ENCODE measurements around the gene SIL1.
"Not testable (repeated sequence)": the region's sequence is repeated elsewhere in the genome, so short reads cannot be mapped to it uniquely, and the experiment has no call there.

SIL1 gene

DNA sequence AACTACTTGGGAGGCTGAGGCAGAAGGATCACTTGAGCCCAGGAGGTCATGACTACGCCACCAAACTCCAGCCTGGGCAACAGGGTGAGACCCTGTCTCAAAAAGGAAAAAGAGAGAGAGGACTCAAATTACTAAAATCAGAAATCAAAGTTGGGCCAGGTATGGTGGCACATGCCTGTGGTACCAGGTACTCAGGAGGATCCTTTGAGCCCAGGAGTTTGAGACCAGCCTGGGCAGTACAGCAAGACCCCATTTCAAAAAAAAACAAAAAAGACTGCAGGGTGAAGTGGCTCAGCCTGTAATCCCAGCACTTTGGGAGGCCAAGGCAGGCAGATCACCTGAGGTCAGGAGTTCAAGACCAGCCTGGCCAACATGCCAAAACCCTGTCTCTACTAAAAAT lies 23.8 kb downstream of the SIL1 start:
- DNase-seq (ENCODE audit: low spot score): not testable (repeated sequence)

DNA sequence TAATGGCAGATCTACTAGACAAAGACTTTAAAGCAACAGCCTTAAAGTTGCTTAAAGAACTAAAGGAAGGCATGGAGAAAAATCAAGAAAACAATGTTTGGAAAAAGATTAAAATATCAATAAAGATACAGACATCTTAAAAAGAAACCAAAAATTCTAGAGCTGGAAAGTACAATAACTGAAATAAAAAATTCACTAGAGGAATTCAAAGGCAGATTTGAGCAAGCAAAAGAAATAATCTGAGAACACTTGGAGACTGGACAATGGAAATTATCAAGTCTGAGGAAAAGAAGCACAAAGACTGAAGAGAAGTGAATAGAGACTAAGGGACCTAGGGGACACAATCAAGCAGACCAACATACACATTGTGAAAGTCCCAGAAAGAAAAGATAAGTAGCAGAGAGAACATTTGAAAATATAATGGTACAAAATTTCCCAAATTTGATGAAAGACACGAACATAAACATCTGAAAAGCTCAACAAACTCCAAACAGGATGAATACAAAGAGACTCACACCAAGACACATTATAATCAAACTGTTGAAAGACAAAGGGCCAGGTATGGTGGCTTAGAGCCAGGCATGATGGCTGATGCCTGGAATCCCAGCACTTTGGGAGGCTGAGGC lies 26.3 kb downstream of the SIL1 start:
- no peak for DNase-seq (ENCODE audit: low spot score)

DNA sequence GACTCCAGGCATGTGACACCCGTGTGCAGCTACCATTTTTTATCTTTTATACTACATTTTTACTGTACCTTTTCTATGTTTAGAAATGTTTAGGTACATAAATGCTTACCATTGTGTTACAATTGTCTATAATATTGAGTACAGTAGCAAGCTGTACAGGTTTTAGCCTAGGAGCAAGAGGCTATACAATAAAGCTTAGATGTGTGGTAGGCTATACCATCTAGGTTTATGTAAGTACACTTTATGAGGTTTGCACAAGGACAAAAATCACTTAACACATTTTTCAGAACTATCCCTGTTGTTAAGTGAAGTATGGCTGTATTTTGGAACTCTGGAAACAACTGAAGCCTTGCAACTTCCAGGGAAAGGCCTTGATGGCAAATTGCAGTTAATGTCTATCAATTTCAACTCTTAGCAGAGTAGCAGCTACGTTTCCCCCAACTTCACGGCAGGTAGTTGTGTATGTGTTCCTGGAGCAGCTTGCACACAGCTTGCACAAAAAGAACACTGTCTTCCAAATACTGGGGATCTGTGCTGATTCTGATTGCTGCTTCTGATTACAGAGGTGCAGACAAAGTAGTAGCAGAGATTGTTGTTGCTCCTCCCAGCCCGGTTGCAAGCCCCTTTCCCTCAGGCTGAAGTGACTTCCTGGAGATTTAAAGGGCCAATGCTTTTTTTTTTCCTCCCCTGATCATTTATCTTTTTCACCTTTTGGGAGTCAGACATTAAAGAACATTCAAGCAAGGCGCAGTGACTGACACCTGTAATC lies 30.0 kb downstream of the SIL1 start:
- no peak for DNase-seq (ENCODE audit: low spot score)

DNA sequence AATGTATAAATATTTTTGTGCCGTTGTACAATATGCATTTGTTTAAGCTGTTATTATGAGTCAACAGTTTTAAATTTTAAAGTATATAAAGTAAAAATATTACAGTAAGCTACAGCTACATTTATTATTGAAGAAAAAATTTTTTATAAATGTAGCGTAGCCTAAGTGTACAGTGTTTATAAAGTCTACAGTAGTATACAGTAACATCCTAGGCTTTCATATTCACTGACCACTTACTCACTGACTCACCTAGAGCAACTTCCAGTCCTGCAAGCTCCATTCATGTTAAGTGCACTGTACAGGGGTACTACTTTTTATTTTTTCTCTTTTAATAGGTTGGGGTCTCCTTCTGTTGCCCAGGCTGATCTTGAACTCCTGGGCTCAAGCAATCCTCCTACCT lies 30.6 kb downstream of the SIL1 start:
- no peak for DNase-seq (ENCODE audit: low spot score)

DNA sequence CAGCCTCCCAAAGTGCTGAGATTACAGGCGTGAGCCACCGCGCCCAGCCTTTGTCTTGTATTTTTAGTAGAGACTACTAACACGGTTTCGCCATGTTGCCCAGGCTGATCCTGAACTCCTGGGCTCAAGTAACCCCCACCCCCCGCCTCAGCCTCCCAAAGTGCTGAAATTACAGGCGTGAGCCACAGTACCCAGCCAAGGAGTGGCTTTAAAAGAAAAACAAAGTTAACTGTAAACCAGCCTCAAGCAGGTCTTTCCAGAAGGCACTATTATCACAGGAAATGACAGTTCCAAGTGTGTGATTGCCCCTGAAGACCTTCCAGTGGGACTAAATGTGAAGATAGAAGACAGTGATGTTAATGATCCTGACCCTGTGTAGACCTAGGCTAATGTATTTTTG lies 31.1 kb downstream of the SIL1 start:
- no peak for DNase-seq (ENCODE audit: low spot score)

DNA sequence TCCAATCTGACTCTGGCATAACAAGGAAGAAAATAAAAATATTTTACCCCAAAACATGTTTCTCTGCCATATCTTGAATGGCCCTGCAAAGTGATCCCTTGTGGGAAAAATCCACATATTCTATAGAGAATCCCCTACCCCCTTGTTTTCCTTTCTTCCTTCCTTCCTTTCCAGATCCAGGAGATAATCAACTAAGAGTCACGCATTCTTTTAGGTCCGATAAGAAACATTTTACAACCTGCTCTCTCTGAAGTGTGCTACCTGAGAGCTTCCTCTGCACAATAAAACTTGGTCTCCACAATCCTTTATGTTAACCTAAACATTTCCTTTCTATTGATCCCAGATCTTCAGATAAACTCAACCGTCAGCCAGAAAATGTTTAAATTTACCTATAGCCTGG lies 33.3 kb downstream of the SIL1 start:
- DNase-seq (ENCODE audit: low spot score): not testable (repeated sequence)

DNA sequence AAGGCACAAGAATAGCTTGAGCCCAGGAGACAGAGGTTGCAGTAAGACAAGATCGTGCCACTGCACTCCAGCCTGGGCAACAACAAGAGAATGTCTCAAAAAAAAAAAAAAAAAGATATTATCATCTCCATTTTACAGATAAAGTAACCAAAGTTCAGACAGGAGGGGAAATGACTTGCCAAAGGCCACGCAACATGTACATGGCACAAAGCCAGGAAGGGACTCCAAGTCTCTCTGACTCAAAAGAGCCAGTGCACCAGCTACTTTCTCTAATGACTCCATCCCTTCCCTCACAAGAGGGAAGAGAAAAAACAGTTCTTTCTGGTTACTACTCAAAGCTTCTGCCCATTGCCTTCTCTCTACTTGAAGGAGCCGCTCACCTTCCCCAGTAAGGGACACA lies 34.1 kb downstream of the SIL1 start:
- DNase-seq (ENCODE audit: low spot score): no peak

DNA sequence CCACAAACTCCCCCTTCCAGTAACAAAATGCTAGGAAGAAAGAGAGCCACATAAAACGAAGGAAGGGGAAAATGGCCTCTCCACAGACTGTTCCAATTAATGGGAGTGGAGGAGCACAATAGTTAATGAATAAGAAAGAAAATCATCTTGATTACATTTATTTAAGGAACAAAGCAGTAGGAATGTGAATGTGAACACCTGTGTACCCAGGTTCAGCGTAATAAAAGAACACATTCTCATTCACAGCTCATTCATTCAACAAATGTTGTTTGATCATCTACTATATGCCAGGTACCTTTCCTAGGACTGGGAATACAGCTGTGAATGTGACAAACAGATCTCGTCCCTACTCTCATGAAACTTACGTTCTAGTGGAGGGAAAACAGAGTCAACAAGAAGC lies 35.7 kb downstream of the SIL1 start:
- DNase-seq (ENCODE audit: low spot score): no peak

DNA sequence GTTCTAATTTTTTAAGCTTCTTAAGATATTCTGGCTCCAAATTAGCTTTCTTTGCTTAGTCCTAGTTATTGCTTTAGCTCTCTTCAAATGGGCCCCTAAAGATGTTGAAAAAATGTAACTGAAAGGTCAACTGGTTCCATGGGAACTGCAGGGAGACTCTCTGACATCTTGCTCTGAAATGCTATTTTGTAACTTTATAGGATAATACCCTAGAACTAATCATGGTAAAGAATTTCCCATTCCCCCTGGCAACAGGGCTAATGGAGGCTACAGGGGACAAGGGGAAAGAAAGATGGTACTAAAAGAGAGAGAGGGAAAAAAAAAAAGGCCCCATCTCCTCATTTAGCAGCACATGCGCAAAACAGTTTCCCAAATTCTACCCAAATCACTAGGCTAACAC lies 39.4 kb downstream of the SIL1 start:
- no peak for DNase-seq (ENCODE audit: low spot score)

DNA sequence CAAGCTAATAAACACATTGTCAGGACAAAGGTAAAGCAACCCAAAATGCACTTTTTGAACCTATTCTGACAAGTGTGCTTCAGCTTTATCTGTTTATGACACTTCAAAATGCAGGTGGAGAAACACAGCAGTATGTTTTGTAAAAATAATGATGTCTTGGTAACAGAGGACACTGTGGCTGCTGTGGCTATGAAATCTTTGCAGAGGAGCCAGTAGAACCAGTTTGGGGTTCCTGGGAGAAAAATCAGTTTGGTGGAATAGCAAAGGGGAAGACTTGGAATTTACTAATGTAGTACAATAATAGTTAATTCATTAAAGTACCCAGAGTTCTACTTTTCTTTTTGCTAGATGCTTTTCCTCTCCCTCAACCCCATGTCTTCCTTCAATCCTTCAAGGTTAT lies 40.6 kb downstream of the SIL1 start:
- no peak for DNase-seq (ENCODE audit: low spot score)

DNA sequence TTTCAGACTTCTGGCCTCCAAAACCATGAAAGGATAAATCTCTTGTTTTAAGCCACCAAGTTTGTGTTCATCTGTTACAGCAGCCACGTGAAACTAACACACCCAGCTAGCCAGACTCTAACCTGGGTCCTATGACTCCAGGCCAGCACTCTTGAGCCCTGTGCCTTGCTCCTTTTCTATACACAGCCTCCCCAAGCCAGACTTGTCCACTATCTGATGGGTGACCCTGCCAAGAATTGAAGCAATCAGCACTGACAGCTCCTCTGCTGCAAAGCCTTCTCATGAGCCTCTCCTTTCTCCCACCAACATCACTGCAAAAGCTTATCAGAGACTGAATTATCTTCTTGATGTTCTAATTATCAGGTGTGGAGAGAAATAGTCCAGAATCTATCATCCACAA lies 41.4 kb downstream of the SIL1 start:
- DNase-seq (ENCODE audit: low spot score): no peak

DNA sequence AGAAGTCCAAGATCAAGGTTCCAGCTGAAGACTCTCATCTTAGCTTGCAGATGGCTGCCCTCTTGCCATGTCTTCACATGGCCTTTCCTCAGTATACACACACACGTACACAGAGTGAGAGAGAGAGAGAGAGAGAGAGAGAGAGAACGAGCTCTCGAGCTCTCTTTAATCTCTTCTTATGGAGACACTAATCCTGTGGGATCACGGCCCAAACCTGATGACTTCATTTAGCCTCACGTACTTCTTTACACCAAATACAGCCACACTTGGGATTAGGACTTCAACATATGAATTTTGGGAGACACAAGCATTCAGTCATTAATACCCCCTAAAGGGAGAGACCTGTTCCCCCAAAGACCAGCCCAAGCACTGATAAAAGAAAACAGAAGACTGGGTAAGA lies 42.8 kb downstream of the SIL1 start:
- no peak for DNase-seq (ENCODE audit: low spot score)

DNA sequence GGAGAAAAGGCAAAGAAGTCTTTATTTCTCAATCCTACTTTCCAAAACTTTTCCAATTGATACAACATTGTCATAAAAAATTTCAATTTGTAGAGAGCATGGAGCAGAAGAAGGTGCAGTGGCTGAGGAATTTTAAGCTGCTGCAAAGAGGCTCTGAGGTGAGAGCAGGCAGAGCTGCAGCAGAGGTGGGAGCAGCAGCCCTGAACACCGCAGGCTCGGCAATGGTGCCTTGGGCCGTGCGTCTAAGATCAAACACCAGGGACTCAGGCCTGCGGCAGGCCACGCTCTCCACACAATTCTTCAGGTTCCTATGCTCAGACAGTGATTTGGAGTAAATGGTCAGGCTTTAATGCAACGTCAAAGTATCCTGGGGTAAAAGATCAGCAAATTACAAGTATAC lies 46.3 kb downstream of the SIL1 start:
- no peak for DNase-seq (ENCODE audit: low spot score)

DNA sequence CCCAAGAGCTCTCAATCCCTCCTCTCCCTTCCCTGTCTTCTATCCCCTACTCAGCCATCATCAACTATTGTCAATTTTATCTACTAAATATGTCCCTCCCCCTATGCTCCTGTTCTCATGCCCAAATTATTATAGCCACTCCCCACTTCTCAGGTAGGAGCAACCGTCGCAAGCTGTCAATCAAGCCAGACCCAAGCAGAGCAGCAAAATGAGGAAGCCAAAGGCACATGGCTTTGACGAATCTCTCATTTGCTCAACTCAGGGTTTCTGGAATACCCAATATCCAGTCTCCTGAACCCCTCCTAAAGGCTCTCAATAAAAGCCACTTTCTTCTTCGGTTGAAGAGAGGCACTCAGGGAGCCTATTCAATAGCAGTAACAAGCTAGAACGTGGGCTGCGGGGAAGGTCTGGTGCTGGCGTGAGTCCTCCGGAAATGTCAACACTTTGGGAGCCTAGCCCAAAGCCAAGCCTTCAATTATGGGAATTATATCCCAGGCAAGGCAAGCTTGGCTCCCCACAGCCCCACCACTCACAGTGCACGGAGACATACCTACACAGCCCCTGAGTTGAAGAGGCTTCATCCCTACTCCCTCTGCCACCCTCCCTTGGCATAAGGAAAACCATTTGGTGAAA lies 47.7 kb downstream of the SIL1 start:
- DNase-seq (ENCODE audit: low spot score): no peak

DNA sequence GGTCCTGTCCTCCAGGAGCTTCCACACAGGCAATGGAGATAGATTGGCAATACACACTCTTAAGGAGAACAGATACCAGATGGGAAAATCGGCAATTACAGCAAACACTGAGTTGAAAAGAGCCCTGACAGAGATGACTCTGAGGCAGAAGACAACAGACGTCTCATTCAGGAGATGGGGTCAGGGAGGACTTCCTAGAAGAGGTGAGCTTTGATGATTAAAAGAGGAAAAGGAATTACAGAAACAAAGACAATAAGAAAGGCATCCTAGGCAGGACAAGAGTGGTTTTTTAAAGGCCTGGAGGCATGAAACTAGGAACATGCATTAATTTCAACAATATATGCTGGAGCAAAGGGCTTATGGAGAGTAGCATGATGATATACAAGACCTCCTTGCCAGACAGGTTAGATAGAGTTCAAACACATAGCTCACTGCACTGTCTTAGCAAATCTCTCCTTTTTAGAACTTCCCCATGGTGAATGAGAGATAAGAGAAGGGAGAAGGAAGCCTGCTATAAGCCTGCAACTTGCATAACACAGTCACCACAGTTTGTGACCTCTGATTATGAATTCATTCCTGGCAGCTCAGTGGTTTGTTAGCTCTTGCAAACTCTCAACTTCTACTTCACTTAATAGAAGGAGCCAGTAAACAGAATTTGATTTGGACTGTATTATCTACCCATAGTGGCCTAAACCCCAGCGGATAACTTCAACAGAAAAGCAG lies 48.5 kb downstream of the SIL1 start:
- peak; percentile 44 for DNase-seq (ENCODE audit: low spot score)

DNA sequence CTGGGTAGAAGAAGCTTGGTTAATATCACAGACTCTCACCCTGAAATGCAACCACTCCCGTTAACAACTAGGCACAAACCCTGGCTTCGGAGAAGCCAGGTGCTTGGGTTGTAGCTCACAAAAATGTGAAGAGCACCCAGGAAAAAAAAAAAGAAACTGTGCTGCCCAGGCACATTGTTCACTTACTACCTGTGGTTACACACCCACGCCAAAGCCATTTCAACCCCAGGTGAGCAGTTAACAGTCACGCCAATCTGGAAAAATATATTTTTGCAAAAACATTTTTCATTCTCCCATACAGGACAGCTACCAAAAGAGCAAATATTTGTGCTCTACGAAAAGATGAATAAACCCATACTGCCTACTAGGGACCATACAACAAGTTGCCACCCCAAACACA lies 49.2 kb downstream of the SIL1 start:
- no peak for DNase-seq (ENCODE audit: low spot score)

DNA sequence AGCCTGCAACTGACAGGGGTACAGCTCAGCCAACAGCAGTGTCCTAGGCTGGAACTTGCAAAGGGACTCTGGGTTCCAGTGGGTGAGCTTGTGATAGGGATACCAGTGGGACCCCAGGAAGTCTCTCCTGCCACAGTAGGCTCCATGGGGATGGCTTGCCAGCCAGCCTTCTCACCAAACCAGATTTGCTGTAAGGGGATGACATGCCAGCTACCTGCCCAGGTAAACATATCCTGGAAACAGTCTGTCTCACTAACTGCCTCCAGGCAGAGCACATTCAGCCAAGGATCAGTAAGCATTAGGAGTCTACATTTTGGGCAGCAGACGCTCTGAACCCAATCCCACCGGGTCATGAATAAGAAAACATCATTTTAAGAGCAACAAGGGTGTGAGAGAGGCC lies 49.9 kb downstream of the SIL1 start:
- DNase-seq (ENCODE audit: low spot score): no peak

DNA sequence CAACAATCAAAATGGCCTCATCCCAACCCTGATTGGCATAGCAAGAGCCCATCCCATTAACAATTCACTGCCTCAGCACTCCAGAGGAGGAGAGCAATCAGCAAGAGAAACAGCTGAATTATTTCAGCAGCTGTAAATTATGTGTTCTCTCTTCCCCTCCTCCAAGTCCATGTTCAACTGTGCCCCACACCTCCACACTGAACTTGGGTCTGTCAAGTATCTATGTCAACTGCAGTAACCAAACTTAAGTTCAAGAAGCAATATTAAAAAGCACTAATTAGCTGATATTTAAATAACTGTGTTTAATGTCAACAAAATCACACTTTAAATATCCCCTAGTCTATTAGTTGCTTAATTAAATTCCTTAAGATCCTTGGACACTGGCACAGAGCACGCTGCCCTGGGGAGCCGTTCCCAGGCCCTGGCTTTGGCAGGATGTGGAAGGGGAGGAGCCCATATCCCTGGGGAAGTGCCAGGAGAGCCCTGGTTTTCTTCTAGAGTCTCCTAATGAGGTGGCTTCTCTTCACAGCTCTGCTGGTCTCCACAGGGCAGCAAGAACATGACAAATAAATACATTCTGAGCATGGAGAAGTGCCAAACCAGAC lies 50.6 kb downstream of the SIL1 start:
- peak; percentile 82 for DNase-seq (ENCODE audit: low spot score)

DNA sequence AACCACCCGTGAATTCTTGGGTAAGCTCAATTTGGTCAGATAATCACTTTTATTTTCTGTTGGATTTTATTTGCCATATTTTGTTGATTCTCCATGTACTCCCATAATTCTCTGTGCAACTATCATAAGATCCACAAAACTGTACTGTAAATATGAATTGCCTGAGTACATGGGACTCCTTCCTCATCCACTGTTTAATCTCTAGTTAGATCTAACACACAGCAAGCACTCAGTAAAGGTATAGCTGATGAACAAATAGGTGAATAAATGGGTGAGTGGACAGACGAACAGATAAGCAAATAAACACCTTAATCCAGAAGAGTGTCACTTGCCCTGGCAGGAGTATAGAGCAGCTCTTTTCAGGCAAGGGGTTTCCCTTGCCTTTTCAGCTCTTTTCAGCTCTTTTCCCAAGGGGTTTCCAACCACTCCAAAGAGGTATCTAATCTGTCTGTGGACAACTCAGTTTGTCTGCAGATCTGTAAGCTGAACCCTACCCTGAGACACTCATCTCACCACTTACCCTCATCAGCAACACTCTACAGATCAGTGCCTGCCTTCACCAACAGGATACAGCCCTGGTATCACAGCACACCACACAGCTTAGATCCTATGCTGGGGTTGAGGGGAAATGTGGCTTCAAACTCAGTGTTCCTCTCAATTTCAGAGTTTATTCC lies 51.2 kb downstream of the SIL1 start:
- no peak for DNase-seq (ENCODE audit: low spot score)

DNA sequence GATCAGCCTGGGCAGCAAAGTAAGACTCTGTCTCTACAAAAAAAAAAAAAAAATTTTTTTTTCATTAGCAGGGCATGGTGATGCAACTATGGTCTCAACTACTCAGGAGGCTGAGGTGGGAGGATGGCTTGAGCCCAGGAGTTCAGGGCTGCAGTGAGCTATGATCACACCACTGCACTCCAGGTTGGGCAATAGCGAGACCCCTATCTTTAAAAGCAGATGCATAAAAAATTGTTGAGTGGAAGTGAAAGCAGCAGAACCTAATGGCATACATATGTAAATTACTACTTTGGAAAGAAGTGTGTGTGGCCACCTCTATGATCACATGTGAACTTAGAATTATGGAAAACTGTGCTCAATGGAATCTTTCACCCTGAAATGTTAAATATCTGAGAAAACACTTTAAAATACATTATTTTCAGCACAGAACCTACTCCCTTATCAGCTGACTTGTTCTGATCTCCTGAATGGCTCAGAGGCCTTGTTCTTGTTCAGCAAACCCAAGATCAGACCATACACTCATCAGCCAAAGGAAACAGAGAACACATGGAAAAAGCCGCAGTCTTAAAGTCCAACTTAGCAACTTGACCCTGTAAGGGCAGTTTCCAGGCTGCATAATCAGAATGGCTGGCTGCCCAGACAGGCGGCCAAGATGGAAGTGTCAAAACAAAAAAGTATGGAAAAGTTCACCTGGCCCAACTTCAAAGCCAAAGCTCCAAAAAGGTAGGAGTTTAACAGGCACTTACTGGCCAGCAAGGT lies 56.5 kb downstream of the SIL1 start:
- no peak for DNase-seq (ENCODE audit: low spot score)

DNA sequence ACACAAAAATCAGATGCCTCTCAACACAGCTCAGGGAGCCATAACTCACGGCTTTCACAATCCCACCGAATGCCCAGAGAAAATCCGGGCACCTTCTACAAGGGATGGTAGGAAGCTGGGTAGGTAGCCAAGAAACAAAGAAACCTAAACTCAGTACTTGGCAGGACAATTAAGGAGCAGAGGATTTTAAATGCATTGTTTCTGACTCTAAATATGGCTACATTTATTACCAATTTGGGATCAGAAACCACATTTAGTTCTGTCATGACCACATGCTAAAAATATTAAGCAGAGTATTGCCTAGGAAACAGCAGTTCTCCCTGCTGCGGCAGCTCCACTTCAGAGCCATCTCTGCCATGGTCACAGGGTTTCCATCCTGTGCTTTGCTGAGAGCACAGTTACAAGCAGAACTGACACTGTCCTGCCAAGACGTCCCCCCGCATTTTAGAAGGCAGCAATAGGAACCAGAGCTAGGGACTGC lies 57.5 kb downstream of the SIL1 start:
- DNase-seq (ENCODE audit: low spot score): peak; percentile 71
